ENCODE results near the gene STK32A.

STK32A gene

GRCh38 chr5:147303976-147304375 is 69.2 kb downstream of the STK32A start:
- Histone ChIP-seq H3K27ac (ENCODE audit: low read depth, low read length, poor library complexity, severe bottlenecking) (no peak overlapping the region), H3K4me1 (ENCODE audit: insufficient read depth, low read length, severe bottlenecking) (no peaks in the 10 kb centered on the region), H3K9ac (ENCODE audit: low read length) (no peak overlapping the region), H3K9me3 (ENCODE audit: low read length) (no peaks in the 10 kb centered on the region), H3K4me3 (ENCODE audit: low read depth, low read length, poor library complexity, severe bottlenecking) (no peak overlapping the region), H3K36me3 (ENCODE audit: insufficient read depth, low read length) (no peaks in the 10 kb centered on the region), H2AFZ (ENCODE audit: low read length) (no peak overlapping the region), H3K79me2 (ENCODE audit: insufficient read depth, low read length) (no peaks in the 10 kb centered on the region), H3K4me2 (ENCODE audit: low read length) (no peak overlapping the region), H3F3A (ENCODE audit: insufficient read depth, low read length) (no peaks in the 10 kb centered on the region), H3K27me3 (ENCODE audit: insufficient read depth, low read length) (no peaks in the 10 kb centered on the region), H3K9me2 (ENCODE audit: low read depth, low read length) (no peaks in the 10 kb centered on the region), H4K20me1 (ENCODE audit: insufficient read depth, low read length) (no peaks in the 10 kb centered on the region)
- no peak for TF ChIP-seq CTCF (IDR thresholded peaks at IDR 0.05; ENCODE audit: low read length)
- TF ChIP-seq EZH2 (IDR thresholded peaks at IDR 0.05; ENCODE audit: borderline replicate concordance, low read length), result no peak

- H2AFZ ChIP-seq (ENCODE audit: low read length), result no peak overlapping the region
- no peaks in the 10 kb centered on the region for H3K4me1 ChIP-seq (ENCODE audit: insufficient read depth, low read length, severe bottlenecking)
- no peaks in the 10 kb centered on the region for H3K9me3 ChIP-seq (ENCODE audit: low read length)
- no peaks in the 10 kb centered on the region for H3K79me2 ChIP-seq (ENCODE audit: insufficient read depth, low read length)
- no peak overlapping the region for H3K4me2 ChIP-seq (ENCODE audit: low read length)
- H3F3A ChIP-seq (ENCODE audit: insufficient read depth, low read length), result no peaks in the 10 kb centered on the region
- H3K36me3 ChIP-seq (ENCODE audit: insufficient read depth, low read length), result no peaks in the 10 kb centered on the region
- no peak overlapping the region for H3K9ac ChIP-seq (ENCODE audit: low read length)
- H3K27me3 ChIP-seq (ENCODE audit: insufficient read depth, low read length), result no peaks in the 10 kb centered on the region
- TF ChIP-seq CTCF (IDR thresholded peaks at IDR 0.05; ENCODE audit: low read length) (no peak), EZH2 (IDR thresholded peaks at IDR 0.05; ENCODE audit: borderline replicate concordance, low read length) (no peak)
- no peaks in the 10 kb centered on the region for H3K9me2 ChIP-seq (ENCODE audit: low read depth, low read length)
- H4K20me1 ChIP-seq (ENCODE audit: insufficient read depth, low read length), result no peaks in the 10 kb centered on the region
- no peak overlapping the region for H3K4me3 ChIP-seq (ENCODE audit: low read depth, low read length, poor library complexity, severe bottlenecking)
- no peak overlapping the region for H3K27ac ChIP-seq (ENCODE audit: low read depth, low read length, poor library complexity, severe bottlenecking)
Measured at GRCh38 chr5:147305147-147305546, 70.3 kb downstream of the STK32A start.

- Histone ChIP-seq H3K36me3 (ENCODE audit: insufficient read depth, low read length) (no peaks in the 10 kb centered on the region), H3K79me2 (ENCODE audit: insufficient read depth, low read length) (no peaks in the 10 kb centered on the region), H3K9me3 (ENCODE audit: low read length) (no peaks in the 10 kb centered on the region), H3K9ac (ENCODE audit: low read length) (no peak overlapping the region), H2AFZ (ENCODE audit: low read length) (no peak overlapping the region), H3K4me1 (ENCODE audit: insufficient read depth, low read length, severe bottlenecking) (no peaks in the 10 kb centered on the region), H3K9me2 (ENCODE audit: low read depth, low read length) (no peaks in the 10 kb centered on the region), H4K20me1 (ENCODE audit: insufficient read depth, low read length) (no peaks in the 10 kb centered on the region), H3K27ac (ENCODE audit: low read depth, low read length, poor library complexity, severe bottlenecking) (no peak overlapping the region), H3K27me3 (ENCODE audit: insufficient read depth, low read length) (no peaks in the 10 kb centered on the region), H3K4me2 (ENCODE audit: low read length) (no peak overlapping the region), H3F3A (ENCODE audit: insufficient read depth, low read length) (no peaks in the 10 kb centered on the region), H3K4me3 (ENCODE audit: low read depth, low read length, poor library complexity, severe bottlenecking) (no peak overlapping the region)
- TF ChIP-seq CTCF (IDR thresholded peaks at IDR 0.05; ENCODE audit: low read length), result no peak
- TF ChIP-seq EZH2 (IDR thresholded peaks at IDR 0.05; ENCODE audit: borderline replicate concordance, low read length), result no peak
Measured at GRCh38 chr5:147306351-147306750, 71.5 kb downstream of the STK32A start.
